ENCODE results near the gene SRPRA.

SRPRA gene

DNA sequence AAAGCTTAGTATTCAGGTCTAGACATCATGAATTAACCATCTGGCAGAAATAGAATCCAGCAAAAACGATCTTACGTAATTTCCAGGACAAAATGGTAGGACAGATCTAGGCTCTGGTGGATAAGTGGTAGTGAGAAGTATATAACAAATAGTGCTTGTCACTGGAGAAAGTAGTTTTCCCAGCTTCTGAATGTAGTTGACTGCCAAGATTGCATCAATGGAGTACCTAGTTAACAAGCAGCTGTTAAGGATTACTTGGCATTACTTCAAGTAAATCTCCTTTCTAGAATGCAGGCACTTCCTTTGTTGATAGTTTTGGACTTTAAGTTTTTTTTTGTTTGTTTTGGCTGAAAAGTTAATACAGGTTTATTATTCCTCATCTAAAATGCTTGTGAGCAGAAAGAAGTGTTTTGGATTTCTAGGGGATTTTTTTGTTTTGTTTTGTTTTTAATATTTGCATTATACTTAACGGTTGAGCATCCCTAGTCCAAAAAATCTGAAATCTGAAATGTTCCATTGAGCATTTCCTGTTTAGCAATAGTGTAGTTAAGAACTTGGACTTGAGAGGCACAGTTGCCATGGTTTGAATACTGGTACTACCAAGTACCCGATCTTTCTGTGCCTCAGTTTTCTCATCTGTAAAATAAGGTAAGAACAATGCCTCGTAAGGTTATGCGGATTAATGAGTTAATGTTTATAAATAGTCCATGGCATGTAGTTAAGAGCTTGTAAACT is 36.8 kb downstream of the SRPRA start:
- no peak for DNase-seq (ENCODE audit: low spot score)

DNA sequence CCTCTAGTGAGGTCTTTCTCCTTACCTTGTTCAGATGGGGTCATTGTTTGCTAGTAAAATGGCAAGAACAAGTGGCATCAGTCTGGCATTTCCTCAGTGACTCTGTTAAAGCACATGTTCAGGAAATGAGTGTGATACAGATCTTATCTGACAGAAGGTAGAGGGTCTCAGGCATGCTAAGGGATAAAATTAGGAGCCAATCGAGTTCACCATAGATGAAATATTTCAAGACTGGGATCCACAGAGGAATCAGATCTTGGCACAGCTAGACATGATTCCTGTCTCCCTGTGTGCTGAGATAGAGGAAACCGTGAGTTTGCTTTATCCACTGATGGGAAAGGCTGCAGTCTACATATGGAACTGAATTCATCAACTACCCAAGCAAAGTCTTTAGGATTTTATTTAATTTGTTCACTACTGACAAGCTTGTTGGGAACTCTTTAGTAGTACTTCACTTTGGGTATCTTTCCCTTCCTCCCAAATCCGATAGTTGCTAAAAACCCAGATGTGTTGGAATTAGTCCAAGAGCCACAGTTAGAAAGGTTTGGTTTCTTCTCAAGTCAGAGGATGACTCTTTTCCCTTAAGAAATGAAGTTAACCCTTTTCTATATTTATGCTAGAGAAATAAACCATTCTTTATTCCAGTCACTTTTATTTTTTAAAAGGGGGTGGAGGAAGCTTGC is 38.7 kb downstream of the SRPRA start:
- DNase-seq (ENCODE audit: low spot score) = no peak

DNA sequence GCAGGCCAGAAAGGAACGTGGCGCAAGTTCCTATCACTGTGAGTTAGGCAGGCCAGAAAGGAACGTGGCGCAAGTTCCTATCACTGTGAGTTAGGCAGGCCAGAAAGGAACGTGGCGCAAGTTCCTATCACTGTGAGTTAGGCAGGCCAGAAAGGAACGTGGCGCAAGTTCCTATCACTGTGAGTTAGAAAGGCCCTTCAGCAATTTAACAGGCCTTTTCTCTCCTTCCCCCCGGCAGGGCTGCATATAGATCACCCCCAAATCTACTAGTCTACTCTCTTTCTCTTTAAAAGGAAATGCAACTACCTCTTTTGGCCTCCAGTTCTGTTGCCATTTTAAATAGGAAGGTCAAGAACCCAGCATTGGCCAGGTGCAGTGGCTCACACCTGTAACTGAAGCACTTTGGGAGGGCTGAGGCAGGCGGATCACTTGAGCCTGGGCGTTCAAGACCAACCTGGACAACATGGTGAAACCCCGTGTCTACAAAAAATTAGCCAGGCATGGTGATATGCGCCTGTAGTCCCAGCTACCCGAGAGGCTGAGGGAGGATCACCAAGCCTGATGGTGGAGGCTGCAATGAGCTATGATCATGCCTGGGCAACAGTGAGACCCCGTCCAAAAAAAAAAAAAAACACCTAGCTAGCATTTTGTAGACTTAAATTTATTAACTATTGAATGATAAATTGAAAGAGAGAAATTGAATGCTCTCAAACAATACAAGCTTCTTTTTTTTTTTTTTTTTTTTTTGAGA is 42.2 kb downstream of the SRPRA start:
- DNase-seq (ENCODE audit: low spot score) = no peak

DNA sequence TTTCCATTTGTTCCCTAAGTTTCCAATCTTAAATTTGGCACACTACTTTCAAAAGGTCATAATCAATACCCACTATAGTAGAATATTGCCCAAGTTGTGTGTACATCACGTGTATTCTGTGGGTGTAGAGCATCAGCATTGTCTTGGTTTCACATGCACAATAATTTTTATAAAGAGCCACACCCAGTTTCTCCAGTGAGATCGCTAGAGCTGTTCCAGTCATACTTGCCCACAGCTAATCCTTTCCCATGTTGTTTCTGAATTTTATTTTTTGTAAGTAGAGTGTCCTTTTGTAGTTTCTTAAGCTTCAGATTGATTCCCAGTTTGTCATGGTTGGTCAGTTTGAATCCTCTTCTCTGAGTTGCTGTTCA is 43.4 kb downstream of the SRPRA start:
- DNase-seq (ENCODE audit: low spot score) = no peak

DNA sequence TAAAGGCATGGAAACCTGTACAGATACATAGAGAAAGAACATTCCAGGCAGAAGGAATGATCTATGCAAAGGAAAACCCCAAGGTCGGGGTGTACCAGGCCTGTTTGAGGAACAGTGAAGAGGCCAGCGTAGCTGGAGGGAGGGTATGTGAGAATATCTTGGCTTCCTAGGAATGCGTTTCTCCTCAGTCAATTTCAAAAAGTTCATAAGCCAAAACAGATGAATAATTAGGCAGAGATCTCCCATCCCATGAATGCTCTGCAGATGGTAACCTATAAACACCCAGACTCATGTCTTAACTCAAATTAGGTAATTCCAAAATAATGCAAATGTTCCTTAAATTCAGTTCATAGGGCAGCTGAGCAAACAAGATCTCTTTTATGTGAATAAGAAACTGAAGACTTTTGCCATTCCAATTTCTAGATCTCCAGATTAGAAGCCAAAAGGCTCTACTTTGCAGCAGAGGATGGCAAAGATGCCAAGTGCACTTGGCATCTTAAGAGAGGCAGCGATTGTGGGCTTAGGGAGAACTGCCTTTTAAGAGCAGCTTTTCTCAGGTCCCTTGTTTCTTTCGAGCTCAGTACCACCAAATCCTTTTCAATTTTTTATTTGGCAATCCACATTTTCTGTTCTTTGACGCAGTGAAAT is 43.9 kb downstream of the SRPRA start:
- no peak for DNase-seq (ENCODE audit: low spot score)

DNA sequence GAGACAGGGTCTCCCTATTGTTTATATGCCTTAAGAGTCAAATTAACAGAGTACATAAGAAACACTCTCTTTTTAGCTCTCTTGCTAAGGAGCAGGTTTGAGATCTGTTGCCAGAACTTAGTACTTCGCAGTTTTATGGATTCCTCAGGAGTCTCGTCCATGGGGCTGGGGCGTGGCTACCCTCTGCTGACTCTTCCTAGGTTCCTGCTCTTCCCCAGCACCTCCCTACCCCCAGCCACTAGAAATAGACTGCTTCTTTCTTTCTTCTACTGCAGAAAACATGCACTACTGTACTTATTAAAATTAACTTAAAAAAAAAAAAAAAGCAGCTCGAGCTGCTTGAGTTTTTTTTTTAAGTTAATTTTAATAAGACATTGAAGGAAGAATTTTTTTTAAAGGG is 49.1 kb downstream of the SRPRA start:
- no peak for DNase-seq (ENCODE audit: low spot score)

DNA sequence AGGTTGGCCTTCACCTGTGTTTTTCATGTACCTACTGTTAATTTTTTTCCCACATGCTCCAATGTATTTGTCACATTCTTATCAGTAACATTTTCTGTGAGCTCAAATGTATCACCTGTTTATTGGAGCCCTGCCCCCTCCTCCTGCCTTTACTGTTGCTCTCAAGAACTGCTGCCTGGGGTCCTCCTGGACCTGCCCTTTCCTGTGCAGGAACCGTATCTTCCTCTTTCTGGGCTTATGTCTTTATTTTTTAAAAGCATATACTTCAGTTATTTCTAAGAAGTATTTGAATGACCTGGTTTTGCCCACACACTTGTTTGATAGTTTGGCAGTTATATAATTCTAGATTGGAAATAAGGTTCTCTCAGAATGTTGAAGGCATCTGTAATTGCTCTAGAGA is 51.2 kb downstream of the SRPRA start:
- DNase-seq (ENCODE audit: low spot score) = no peak

DNA sequence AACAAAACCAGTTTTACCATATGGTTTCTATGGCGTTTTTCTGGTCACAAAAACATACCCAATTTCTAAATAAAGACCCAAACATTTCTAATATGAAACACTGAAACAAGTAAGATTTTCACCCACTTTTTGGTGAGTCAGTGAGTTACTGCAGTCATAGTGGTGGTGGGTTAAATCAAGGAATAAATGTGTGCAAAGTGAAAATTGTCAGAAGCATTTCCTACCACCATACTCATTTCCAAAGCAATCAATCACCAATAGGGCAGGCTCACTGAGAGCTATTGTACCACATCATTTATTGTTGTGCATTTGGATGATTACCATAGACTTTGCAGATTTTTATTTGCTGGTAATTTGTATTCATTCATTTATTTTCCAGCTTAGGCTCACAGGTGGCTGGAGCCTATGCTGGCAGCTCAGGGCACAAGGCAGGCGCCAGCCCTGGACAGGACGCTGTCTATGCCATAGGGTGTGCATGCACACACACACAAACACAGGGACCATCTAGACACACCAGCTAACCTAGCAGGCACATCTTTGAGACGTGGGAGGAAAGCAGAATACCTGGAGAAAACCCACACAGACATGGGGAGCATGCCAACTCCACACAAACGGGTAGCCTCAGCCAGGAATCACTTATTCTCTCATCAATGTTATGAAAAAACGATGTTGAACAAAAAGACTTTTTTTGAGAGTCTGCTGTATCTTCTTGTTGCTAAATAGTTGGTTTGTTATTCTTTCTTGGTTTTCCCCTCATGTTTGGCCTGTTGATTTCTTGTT is 52.0 kb downstream of the SRPRA start:
- no peak for DNase-seq (ENCODE audit: low spot score)

DNA sequence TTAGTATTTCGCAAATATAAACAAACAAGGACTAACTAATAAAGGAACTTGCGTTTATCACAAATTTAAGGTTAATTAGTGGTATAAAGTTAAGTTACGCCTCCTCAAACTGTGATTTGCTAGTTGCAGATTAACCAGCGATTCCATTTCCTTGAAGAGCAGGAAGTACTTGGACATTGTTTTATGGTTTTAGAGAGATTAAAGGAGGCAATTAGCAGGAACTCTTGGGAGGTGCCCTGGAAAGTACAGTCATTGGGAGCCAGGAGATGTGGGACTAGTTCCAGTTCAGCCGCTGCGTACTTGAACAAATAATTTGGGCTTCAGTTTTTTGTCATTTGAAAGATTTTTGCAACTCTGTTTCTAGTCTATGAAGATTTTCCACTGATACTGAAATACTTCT is 53.9 kb downstream of the SRPRA start:
- DNase-seq (ENCODE audit: low spot score) = no peak

DNA sequence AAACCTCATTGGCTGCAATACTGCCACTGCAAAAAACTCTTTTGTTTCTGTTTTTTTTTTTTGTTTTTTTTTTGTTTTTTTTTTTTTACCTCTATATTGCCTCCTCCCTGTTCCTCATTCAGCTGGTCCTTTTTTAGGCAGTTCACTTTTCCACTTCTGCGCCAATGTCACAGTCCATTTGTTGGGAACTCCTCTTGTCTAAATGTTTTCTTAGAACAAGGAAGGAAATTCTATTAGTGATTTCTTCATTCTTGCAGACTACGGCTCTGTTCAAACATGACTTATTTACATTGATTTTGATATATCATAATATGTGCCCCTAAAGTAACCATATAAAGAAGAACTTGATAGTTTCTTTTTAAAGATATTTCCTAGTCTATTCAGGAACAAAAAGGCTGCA is 54.3 kb downstream of the SRPRA start:
- no peak for DNase-seq (ENCODE audit: low spot score)
